Measurements from ENCODE around the gene P3R3URF.

- no peak for TF ChIP-seq BCL6B (tag by site-specific recombination; IDR thresholded peaks at IDR 0.05)
- no peak for TF ChIP-seq ZNF266 (tag by site-specific recombination; IDR thresholded peaks at IDR 0.05; ENCODE audit: low read depth)
- no peak for TF ChIP-seq ZNF274 (IDR thresholded peaks at IDR 0.05; ENCODE audit: low read length)
- no peak for TF ChIP-seq ZNF274 (tag by site-specific recombination; IDR thresholded peaks at IDR 0.05; ENCODE audit: borderline replicate concordance)
- no peak for TF ChIP-seq ATF2 (tag by site-specific recombination; IDR thresholded peaks at IDR 0.05; ENCODE audit: low read depth)
- TF ChIP-seq CTCF (tag by site-specific recombination; IDR thresholded peaks at IDR 0.05), result no peak
- no peak for TF ChIP-seq PBX3 (CRISPR knock-in tag; IDR thresholded peaks at IDR 0.05)
- no peak for TF ChIP-seq ZNF639 (tag by site-specific recombination; IDR thresholded peaks at IDR 0.05)
Observed at GRCh38 chr1:46175243-46175642, 1.0 kb downstream of the P3R3URF start.
